SK-N-SH treated with all-trans-retinoic acid at 6 μM for 48 hours (cell line): ENCODE data around the gene POLD2.

Experiments used
- ATAC-seq: fragments of 200-7000 bp; cut with Tn5 transposase; 3 replicates; pipeline ENCODE4 v1.9.1; 2020; ENCODE audit warnings: mild to moderate bottlenecking, moderate library complexity
- ARNTL ChIP-seq: fragments of 450-650 bp; formaldehyde crosslinking; IDR thresholded peaks from 2 replicates; pipeline ENCODE4 v1.5.0; 2020; ENCODE audit warnings: low read depth, mild to moderate bottlenecking, moderate library complexity, borderline replicate concordance
- BACH2 ChIP-seq: fragments of 250-450 bp; sonication (Bioruptor Pico); IDR thresholded peaks from 2 replicates; pipeline ENCODE4 v1.9.0; 2021; ENCODE audit warnings: mild to moderate bottlenecking, borderline replicate concordance
- CSDC2 ChIP-seq: fragments of 250-450 bp; sonication (Bioruptor Pico); IDR thresholded peaks from 2 replicates; pipeline ENCODE4 v1.5.0; 2020; ENCODE audit warnings: mild to moderate bottlenecking, moderate library complexity
- ESRRG ChIP-seq: fragments of 250-450 bp; sonication (Bioruptor Pico); IDR thresholded peaks from 2 replicates; pipeline ENCODE4 v1.6.1; 2021; ENCODE audit warnings: mild to moderate bottlenecking
- GLIS3 ChIP-seq: fragments of 250-450 bp; sonication (Bioruptor Pico); IDR thresholded peaks from 2 replicates; pipeline ENCODE4 v1.5.0; 2020; ENCODE audit warnings: mild to moderate bottlenecking, moderate library complexity
- ISL1 ChIP-seq: fragments of 250-450 bp; sonication (Bioruptor Pico); IDR thresholded peaks from 2 replicates; pipeline ENCODE4 v2.1.2; 2022; ENCODE audit warnings: mild to moderate bottlenecking, moderate library complexity
- OSR1 ChIP-seq: fragments of 250-450 bp; sonication (Bioruptor Pico); IDR thresholded peaks from 2 replicates; pipeline ENCODE4 v1.8.0; 2022; ENCODE audit warnings: moderate library complexity, mild to moderate bottlenecking, inconsistent platforms
- PATZ1 ChIP-seq: fragments of 250-450 bp; sonication (Bioruptor Pico); IDR thresholded peaks from 2 replicates; pipeline ENCODE4 v1.8.0; 2020; ENCODE audit warnings: mild to moderate bottlenecking, moderate library complexity, borderline replicate concordance
- RARB ChIP-seq: fragments of 250-450 bp; sonication (Bioruptor Pico); IDR thresholded peaks from 2 replicates; pipeline ENCODE4 v1.8.0; 2021; ENCODE audit warnings: mild to moderate bottlenecking, moderate library complexity
- SNAI2 ChIP-seq: fragments of 250-450 bp; sonication (Bioruptor Pico); IDR thresholded peaks from 2 replicates; pipeline ENCODE4 v1.5.0; 2020; ENCODE audit warnings: mild to moderate bottlenecking, moderate library complexity
- TCF4 ChIP-seq: fragments of 250-450 bp; sonication (Bioruptor Pico); IDR thresholded peaks from 2 replicates; pipeline ENCODE4 v1.8.0; 2021; ENCODE audit warnings: mild to moderate bottlenecking, moderate library complexity, borderline replicate concordance
- TOX ChIP-seq: fragments of 250-450 bp; sonication (Bioruptor Pico); IDR thresholded peaks from 2 replicates; pipeline ENCODE4 v1.8.0; 2021; ENCODE audit warnings: mild to moderate bottlenecking, moderate library complexity, borderline replicate concordance
- ZC3H10 ChIP-seq: fragments of 250-450 bp; sonication (Bioruptor Pico); IDR thresholded peaks from 2 replicates; pipeline ENCODE4 v1.5.1; 2021; ENCODE audit warnings: mild to moderate bottlenecking, moderate library complexity
- ZFP3 ChIP-seq: fragments of 250-450 bp; sonication (Bioruptor Pico); IDR thresholded peaks from 2 replicates; pipeline ENCODE4 v1.5.0; 2020; ENCODE audit warnings: mild to moderate bottlenecking, moderate library complexity
- ZFP30 ChIP-seq: fragments of 450-650 bp; formaldehyde crosslinking; IDR thresholded peaks from 2 replicates; pipeline ENCODE4 v1.5.0; 2022; ENCODE audit warnings: mild to moderate bottlenecking, moderate library complexity
- ZNF565 ChIP-seq: fragments of 450-650 bp; formaldehyde crosslinking; conservative IDR thresholded peaks from 2 replicates; pipeline ENCODE4 v1.5.0; 2020; ENCODE audit warnings: low read depth, mild to moderate bottlenecking, moderate library complexity
- ZNF70 ChIP-seq: fragments of 450-650 bp; formaldehyde crosslinking; IDR thresholded peaks from 2 replicates; pipeline ENCODE4 v1.5.0; 2020; ENCODE audit warnings: mild to moderate bottlenecking, moderate library complexity
- ZNF8 ChIP-seq: fragments of 450-650 bp; formaldehyde crosslinking; IDR thresholded peaks from 2 replicates; pipeline ENCODE4 v1.5.0; 2020; ENCODE audit warnings: mild to moderate bottlenecking, moderate library complexity
- TF ChIP-seq, protein P1 (sequence below): fragments of 250-450 bp; sonication (Bioruptor Pico); IDR thresholded peaks from 2 replicates; pipeline ENCODE4 v1.5.1; 2021; ENCODE audit warnings: mild to moderate bottlenecking, moderate library complexity
- TF ChIP-seq, protein P2 (sequence below): fragments of 250-450 bp; sonication (Bioruptor Pico); IDR thresholded peaks from 2 replicates; pipeline ENCODE4 v1.5.1; 2020; ENCODE audit warnings: low read depth, mild to moderate bottlenecking, moderate library complexity
- TF ChIP-seq, protein P3 (sequence below): fragments of 250-450 bp; sonication (Bioruptor Pico); IDR thresholded peaks from 2 replicates; pipeline ENCODE4 v1.8.0; 2021; ENCODE audit warnings: low read depth, mild to moderate bottlenecking, moderate library complexity, borderline replicate concordance

Gene POLD2

DNA sequence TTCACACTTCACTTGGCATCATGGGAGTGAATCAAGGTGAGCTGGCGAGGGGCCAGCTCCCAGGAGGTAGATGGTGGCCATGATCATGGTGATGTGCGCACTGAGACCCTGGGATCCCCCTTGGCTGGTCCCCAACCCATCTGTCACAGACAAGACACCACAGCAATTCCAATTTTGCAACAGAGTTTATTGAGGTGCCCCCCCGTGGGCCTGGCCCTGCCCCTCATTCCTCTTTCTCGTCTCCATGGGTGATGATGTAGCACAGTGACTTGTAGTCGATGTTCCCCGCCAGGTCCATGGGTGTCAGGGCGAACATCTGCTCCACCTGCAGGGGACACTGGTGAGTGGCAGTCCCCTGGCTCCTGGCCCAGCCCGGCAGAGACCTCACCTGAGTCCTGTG lies 15.3 kb upstream of the POLD2 start:
- ATAC-seq, result no peak
- TF ChIP-seq ZC3H10 (no peak), ZNF70 (no peak), BACH2 (CRISPR knock-in tag) (no peak), TCF4 (CRISPR knock-in tag) (no peak), RARB (no peak), PATZ1 (CRISPR knock-in tag) (no peak), CSDC2 (no peak), ZFP30 (no peak), ESRRG (CRISPR knock-in tag) (no peak), ZNF565 (CRISPR knock-in tag) (no peak), ARNTL (CRISPR knock-in tag) (no peak), TOX (no peak), ISL1 (CRISPR knock-in tag) (no peak), GLIS3 (CRISPR knock-in tag) (no peak), SNAI2 (no peak), OSR1 (no peak), ZNF8 (CRISPR knock-in tag) (no peak)
- TF ChIP-seq, protein P1, sequence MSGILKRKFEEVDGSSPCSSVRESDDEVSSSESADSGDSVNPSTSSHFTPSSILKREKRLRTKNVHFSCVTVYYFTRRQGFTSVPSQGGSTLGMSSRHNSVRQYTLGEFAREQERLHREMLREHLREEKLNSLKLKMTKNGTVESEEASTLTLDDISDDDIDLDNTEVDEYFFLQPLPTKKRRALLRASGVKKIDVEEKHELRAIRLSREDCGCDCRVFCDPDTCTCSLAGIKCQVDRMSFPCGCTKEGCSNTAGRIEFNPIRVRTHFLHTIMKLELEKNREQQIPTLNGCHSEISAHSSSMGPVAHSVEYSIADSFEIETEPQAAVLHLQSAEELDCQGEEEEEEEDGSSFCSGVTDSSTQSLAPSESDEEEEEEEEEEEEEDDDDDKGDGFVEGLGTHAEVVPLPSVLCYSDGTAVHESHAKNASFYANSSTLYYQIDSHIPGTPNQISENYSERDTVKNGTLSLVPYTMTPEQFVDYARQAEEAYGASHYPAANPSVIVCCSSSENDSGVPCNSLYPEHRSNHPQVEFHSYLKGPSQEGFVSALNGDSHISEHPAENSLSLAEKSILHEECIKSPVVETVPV, result no peak
- TF ChIP-seq, protein P2, sequence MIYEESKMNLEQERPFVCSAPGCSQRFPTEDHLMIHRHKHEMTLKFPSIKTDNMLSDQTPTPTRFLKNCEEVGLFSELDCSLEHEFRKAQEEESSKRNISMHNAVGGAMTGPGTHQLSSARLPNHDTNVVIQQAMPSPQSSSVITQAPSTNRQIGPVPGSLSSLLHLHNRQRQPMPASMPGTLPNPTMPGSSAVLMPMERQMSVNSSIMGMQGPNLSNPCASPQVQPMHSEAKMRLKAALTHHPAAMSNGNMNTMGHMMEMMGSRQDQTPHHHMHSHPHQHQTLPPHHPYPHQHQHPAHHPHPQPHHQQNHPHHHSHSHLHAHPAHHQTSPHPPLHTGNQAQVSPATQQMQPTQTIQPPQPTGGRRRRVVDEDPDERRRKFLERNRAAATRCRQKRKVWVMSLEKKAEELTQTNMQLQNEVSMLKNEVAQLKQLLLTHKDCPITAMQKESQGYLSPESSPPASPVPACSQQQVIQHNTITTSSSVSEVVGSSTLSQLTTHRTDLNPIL (CRISPR knock-in tag), result no peak
- TF ChIP-seq, protein P3, sequence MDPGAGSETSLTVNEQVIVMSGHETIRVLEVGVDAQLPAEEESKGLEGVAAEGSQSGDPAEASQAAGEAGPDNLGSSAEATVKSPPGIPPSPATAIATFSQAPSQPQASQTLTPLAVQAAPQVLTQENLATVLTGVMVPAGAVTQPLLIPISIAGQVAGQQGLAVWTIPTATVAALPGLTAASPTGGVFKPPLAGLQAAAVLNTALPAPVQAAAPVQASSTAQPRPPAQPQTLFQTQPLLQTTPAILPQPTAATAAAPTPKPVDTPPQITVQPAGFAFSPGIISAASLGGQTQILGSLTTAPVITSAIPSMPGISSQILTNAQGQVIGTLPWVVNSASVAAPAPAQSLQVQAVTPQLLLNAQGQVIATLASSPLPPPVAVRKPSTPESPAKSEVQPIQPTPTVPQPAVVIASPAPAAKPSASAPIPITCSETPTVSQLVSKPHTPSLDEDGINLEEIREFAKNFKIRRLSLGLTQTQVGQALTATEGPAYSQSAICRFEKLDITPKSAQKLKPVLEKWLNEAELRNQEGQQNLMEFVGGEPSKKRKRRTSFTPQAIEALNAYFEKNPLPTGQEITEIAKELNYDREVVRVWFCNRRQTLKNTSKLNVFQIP (CRISPR knock-in tag), result no peak

- peak; percentile 34; the same call in 1 of the 3 replicates for ATAC-seq
- no peak for TF ChIP-seq TOX
- TF ChIP-seq RARB, result no peak
- TF ChIP-seq ZFP30, result no peak
- no peak for TF ChIP-seq CSDC2
- no peak for TF ChIP-seq TCF4 (CRISPR knock-in tag)
- TF ChIP-seq ZC3H10, result no peak
- no peak for TF ChIP-seq SNAI2
- TF ChIP-seq ZNF70, result no peak
- TF ChIP-seq ZFP3, result no peak
- TF ChIP-seq ZNF565 (CRISPR knock-in tag), result no peak
- TF ChIP-seq ARNTL (CRISPR knock-in tag), result no peak
- no peak for TF ChIP-seq ISL1 (CRISPR knock-in tag)
- no peak for TF ChIP-seq OSR1
- TF ChIP-seq, protein P1, result no peak
- no peak for TF ChIP-seq ZNF8 (CRISPR knock-in tag)
- TF ChIP-seq, protein P3 (CRISPR knock-in tag), result no peak
- TF ChIP-seq BACH2 (CRISPR knock-in tag), result no peak
Measured at GRCh38 chr7:44136731-44137130, 13.4 kb upstream of the POLD2 start.
